Fibroblast of skin of scalp (primary cell): ENCODE results near the gene MACROD1.
A peak's percentile ranks its signal among the peaks of the same experiment; 100 is the strongest.
"Not testable (repeated sequence)": the region's sequence is repeated elsewhere in the genome, so short reads cannot be mapped to it uniquely, and the experiment has no call there.

Source experiments
- DNase-seq: peaks from one replicate; pipeline ENCODE4 v3.0.0-alpha.2; 2013

Gene MACROD1

DNA sequence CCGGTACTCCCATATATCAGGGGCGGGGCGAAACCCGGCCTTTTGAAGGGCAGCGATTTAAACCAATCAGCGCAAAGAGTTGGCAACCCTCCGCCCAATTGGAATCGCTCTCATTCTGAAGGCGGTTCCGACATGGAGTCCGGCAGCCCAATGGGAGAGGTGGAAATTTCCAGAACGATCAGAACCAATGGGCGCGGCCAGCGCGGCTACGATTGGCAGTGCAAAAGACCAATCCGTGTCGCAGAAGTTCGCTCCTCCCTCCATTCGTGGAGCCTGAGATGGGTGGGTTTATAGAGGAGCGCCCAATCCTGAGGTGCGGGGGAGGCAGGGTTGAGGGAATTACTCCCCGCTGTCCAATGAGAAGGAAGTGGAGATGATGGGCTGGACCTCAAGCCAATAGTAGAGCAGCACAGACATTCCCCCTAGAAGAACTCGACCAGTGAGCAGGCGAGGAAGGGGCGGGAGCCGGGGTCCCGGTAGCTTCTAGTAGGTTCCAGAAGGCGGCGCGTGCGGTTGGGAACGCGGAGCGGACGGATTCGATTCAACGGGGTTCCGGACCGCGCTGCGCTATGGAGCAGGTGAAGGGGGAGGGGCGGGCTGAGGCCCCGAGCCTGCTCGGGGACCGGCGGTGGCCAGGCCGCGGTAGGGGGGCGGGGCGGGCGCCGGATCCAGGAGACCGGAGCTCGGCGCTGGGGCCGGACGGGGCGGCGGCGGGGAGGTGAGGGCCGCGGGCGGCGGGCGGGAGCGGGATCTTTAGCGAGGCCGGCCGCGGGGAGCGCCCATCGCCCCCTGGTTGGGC lies 20.0 kb upstream of the MACROD1 start, which contains the start of gene STIP1:
TSS of gene STIP1 (plus strand) at position 479 of the 799 bp plus-strand sequence. CDS start at position 570, 91 bp downstream.
- peak; percentile 100 for DNase-seq

DNA sequence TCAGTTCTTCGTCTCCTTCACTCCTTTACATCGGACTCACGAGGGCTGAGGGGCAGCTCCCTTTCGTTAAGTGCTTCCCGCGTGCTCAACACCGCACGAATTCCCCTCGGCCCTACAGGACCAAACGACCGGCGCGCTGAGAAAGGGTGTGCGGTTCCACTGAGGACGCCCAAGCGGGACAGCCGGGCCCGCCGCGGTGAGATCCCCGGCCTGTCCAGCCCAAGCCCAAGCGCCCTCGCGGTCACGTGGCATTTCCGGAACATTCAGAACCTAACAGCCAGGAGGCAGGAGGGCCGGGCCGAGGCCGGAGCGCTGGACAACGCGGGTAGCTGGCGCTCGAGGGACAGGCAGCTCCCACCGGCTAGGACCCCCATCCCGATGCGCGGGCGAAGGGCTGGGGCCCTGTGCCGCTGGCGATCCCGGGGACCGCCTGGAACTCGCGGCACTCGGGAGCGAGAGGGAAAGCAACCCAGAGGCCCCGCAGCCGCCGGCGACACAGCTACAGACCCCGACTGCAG lies 19.3 kb upstream of the MACROD1 start:
- peak; percentile 83 for DNase-seq

GRCh38 chr11:64183890-64184289 lies 18.0 kb upstream of the MACROD1 start:
- no peak for DNase-seq

- peak; percentile 92 for DNase-seq
Observed at GRCh38 chr11:64181506-64182411, 15.8 kb upstream of the MACROD1 start.

DNA sequence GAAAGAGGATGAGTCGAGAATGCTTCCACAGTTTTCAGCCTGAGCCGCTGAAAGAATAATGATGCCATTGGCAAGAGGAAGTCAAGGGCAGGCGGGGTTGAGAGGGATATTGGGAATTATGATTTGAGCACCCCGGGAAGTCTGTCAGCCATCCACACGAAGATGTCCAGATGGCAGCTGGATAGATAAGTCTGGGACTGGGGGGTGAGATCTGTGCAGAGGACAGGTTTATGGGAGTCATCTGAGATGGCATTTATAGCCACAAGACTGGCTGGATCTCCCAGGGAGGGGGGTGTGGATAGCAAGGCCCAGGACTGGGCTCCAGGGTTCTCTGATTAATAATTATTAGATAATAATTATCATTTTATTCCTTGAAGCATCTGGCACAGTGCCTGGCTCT lies 15.0 kb upstream of the MACROD1 start:
- no peak for DNase-seq

DNA sequence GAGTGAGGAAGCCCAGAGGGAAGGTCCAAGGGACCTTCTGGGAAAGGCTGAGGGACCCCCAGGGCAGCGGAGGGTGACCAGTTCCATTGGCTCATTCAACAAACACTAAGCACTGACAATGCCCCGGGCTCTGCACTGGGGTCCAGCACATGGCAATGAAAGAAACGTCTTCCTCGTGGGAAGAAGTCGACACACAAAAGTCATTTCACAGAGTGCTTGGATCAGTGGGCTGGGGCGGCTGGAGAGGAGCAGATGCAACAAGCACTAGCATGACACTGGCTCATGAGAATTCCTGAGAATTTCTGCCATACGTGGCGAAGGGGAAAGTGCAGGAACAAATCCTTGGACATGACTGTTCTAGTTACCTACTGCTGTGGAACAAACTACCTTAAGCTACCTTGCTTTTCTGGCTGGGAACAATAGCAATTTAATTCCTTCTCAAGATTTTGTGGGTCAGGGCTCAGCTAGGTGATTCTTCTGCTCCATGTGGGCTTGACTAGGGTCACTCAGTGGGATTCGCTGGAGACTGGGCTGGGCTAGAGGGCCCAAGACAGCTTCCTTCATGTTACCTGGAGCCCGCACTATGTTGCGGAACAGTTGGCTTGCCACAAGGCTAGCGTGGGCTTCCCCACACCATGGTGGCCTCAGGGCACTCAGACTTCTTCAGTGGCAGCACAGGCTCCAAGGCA lies 13.2 kb upstream of the MACROD1 start:
- DNase-seq: no peak

GRCh38 chr11:64178203-64178602 lies 12.3 kb upstream of the MACROD1 start:
- DNase-seq: no peak

GRCh38 chr11:64176751-64177150 lies 10.8 kb upstream of the MACROD1 start:
- no peak for DNase-seq

DNA sequence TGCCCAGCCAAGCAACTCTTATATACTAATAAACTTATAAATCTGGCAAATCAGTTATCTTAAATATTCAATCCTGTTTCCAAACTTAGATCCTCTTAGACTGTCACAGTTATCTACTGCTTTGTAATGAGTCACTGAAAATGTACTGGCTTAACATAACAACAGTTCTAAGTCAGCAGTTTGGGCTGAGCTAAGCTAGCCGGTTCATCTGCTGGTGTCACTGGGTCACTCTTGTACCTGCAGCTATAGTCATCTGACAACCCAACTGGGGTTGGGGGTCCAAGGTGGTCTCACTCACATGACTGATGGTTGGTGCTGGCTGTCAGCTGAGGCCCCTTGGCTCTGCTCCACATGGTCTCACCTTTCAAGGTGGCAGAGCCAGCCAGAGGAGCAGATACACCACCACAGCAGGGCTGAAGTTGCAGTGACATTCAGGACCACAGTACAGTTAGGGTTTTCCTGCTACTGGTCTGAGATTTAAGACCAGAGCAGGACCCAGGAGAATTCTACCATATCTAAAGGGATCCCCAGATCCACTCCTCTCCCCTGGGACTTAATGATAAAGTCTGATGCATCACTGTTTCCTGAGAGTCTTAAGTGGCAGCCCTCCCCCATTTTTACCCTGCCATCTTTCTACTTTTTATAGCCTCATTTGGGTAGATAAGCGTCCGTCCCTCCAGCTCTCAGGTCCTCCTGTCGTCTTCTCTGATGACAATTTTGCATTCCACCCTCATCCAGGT lies 7.9 kb upstream of the MACROD1 start:
- DNase-seq: no peak

DNA sequence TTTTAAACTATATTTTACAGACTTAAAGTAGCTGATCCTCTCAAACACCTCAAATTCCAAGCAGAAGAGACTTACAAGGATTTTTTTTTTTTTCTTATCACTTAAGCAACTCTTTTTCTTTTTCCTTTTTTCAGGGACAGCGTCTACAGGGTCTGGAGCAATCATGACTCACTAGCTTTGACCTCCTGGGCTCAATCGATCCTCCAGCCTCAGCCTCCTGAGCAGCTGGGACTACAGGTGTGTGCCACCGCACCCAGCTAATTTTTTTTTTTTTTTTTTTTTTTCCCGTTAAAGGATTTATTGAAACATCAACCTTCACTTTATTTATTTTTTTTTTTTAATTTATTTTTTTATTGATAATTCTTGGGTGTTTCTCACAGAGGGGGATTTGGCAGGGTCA lies 4.5 kb upstream of the MACROD1 start:
- DNase-seq: no peak

- no peak for DNase-seq
Observed at GRCh38 chr11:64165481-64165841, 452 bp downstream of the MACROD1 start.

DNA sequence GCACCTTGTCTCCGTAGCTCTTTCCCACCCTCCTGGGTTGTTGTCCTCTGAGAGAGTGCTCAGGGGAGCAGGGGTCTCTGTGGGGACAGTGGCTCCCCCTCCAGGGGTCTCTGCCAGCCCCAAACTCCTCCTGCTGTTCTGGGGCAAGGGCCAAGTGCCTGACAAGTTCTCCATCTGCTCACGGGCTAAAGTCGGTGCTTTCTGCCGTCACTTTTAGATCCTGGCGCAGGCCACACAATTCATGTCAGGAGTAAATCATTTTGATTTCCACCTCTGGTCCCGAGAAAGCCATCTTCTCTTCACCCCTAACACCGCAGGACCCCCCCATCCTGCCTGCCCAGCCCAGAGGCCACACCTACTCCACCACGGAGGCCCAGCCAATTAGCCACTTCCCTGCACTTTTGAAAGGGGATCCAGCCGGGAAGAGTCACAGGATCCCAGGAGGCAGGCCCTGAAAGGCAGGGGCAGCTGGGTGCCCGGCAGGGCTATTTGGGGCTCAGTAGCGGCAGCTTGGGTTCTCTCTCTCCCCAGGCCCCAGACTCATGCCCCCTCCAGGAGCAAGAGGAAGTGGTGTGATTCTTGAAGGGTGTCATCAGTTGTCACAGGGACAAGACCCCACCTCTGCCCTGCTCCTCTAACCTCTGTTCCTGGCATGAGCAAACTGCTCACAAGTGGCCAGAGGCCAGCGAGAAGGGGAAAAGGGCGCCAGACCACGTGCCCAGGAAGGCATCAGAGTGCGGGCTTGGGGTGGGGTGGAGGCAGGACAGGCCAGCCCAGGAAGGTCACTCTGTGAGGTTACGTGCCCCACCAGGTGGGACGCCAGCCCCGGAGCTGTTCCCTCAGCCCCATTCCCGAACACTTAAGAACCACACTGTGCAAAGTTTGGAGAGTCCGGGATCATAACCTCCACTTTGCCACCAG lies 1.3 kb downstream of the MACROD1 start:
- DNase-seq: no peak

DNA sequence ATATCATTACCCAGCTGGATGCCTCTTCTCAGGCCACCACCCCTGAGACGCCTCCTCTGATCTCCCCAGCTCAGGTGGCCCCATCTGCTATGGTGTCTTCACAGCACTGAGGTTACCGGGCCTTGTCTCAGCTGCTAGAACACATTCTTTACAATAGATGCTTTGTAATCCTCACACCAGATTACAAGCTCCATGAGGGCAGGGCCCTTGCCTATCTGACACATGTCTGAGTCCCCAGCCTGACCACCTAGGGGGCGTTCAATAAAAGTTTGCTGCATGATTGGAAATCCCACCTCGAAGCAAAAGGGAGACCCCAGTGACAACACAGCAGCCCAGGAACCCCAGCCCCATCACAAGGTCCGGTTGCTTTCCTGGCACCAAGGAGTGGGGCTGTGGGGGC lies 2.0 kb downstream of the MACROD1 start:
- no peak for DNase-seq

- not testable (repeated sequence) for DNase-seq
Observed at GRCh38 chr11:64162769-64163168, 3.1 kb downstream of the MACROD1 start.

GRCh38 chr11:64161037-64161436 lies 4.9 kb downstream of the MACROD1 start:
- no peak for DNase-seq

DNA sequence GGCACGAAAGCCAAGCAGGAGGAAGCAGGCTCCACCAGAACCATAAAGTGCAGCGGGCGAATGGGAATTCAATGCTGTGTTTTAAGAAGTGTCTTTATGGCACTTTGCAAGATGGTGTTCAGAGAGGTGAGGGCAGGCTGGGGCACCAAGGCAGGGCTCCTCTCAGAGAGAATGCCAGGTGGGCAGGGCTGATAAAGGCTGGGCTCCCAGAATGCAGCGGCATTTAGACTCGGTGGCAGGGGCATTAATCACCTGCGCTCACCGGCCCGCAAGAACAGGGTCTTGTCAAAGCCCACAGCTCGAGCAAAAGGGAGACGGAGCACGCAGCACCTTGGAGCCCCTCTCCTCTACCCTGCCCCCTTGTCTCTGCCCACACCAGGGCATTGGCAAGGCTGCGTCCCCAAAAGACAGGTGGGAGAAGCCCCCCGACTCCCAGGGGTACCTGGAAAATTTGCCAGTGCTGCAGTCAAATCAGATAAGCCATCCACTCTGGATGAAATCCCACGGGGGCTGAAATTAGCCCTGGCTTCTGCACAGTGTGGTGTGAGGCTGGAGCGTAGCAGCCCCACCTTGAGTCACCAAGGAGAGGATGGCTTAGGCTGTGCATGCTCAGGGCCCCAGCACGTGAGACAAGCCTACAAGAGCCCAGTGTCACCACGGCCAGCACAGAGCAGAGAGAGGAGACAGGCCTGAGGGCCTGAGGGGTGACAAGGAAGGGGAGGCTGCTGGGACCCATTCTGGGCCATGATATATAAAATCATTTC lies 8.1 kb downstream of the MACROD1 start:
- no peak for DNase-seq

DNA sequence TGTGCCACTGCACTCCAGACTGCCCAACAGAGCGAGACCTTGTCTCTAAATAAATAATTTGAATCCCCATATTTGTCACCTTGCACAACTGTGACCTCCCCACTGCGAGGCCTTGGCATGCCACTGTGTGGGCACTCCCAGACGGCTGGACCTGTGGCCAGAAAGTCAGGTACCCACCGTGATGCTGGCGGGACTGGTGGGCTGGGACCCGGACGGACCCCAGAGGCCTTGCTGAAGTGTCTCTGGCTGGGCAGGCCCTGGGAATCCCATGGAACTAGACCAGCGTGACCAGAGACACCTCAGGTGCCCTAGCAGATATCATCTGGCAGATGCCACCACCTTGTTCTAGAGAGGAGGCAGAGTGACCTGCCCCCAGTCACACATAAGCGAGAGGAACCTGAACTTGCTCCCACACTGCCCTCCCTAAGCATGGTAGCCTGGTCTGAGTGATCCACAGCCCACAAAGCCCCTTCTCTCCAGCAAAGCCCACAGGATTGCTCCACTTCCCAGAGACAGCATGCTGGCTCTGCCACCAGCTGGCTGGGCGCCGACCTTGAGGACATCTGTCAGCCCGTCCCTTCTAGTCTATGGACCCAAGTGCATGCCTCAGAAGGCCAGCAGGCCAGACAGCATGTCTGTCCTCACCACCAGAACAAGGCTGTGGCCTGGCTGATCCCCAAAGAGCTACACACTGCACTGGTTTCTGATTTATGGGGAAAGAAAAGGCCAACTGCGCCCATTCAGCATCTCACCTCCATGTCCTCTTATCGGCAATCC lies 9.5 kb downstream of the MACROD1 start:
- DNase-seq: no peak

DNA sequence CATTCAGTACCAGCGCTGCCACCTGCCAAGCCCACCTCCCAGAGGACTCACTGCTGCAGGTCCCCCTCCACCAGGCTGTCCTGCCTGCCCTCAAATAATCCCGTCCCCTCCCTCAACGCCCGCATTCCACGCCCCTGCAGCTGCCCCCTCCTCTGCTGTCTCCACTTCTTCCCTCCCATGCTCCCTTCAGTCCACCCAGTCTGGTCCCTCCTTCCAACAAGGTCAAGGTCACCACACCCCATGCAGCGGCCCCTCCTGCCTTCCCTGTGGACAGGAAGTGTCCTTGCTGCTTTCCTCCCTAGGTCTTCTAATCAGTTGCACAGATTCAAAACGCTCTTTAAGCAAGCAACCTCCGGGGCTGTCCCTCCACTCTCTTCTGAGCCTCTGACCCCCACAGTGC lies 12.1 kb downstream of the MACROD1 start:
- no peak for DNase-seq
